ENCODE data around the gene TMEM185B. TPM values are rescaled to one million over a fixed set of nuclear protein-coding genes. Genes with fewer than 3 reads are reported as not detected.
A peak's percentile ranks its signal among the peaks of the same experiment; 100 is the strongest.
"Not testable (repeated sequence)": the region's sequence is repeated elsewhere in the genome, so short reads cannot be mapped to it uniquely, and the experiment has no call there.

Gene TMEM185B
- total RNA-seq, 2 donors from 2014 or later = 11.9 to 22.5 TPM

DNA sequence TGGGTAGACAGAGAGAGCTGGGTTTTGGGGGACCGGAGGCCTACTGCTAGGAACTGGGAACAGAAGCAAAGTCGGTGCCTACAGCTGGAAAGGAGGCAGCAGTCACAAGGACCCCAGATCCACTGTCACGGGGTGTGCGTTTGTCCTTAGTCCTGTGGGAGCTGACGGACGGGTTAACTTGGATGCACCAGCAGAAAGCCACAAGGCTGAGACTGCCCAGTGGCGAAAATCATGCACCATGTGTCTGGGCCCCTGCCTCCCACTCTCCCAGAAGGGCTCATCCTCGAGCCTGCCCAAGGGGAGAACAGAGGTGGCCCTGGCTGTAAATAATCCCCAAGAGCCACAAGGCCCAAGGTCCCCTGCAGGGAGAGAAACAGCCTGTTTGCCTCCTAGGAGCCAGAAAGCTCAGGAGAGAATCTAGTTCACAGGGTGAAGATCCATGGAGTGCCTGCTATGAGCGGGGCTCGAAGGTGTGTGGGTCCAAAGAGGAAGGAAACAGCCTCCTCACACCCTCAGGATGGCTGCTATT, 17.8 kb upstream of the TMEM185B start:
- H3K9me3 Mint-ChIP-seq = peaks cover 3 to 15% of the 10 kb centered on the region in 2 donors
- peak overlapping the region in 1 of 2 donors; percentile 90 for H3K27ac Mint-ChIP-seq
- no peak for ATAC-seq
- no peak for DNase-seq (ENCODE audit: low spot score in 2 of 2)
- peaks cover 0 to 12% of the 10 kb centered on the region in 2 donors for H3K36me3 Mint-ChIP-seq

DNA sequence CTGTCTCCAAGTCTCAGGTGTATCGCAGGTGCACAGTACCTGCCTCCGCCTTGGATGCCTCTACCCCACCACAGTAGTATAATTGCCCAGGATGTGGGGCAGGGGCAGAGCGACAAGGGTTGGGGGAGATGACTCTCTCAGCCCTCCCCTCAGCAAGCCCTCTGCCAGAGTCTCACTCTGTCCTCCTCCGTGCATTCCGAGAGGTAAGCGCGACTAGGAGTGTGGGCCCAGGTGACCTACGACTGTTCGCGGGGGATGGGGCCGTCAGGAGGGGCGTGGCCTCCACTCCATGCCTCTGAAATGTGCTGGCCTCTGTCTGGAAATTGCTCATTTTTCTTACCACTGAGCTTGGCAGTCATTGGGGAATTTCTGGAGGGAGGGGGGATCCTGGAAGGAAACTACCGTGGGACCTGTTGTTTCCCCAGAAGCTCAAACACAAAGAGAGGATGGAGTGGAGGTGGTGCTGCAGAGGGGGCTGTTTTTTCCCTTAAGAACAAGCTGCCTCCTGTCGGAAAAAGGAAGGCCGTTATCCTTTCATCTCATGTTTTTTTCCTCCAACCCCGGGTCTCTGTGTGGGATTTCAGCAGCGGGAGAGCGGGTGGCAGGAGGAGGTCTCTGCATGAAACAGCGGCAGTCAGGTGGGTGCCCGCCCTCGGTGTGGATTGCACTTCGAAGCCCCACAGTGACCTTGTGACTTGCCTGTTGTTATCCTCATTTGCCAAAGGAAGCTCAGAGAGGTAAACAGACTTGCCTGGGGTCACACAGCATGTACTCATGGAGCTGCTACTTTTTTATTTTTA, 16.5 kb upstream of the TMEM185B start:
- H3K36me3 Mint-ChIP-seq = peaks cover 0 to 19% of the 10 kb centered on the region in 2 donors
- H3K27ac Mint-ChIP-seq = peak overlapping the region in 1 of 2 donors; percentile 22
- H3K9me3 Mint-ChIP-seq = peaks cover 3 to 14% of the 10 kb centered on the region in 2 donors
- peak in 1 of 2 donors; percentile 24 for ATAC-seq
- no peak for DNase-seq (ENCODE audit: low spot score in 2 of 2)

DNA sequence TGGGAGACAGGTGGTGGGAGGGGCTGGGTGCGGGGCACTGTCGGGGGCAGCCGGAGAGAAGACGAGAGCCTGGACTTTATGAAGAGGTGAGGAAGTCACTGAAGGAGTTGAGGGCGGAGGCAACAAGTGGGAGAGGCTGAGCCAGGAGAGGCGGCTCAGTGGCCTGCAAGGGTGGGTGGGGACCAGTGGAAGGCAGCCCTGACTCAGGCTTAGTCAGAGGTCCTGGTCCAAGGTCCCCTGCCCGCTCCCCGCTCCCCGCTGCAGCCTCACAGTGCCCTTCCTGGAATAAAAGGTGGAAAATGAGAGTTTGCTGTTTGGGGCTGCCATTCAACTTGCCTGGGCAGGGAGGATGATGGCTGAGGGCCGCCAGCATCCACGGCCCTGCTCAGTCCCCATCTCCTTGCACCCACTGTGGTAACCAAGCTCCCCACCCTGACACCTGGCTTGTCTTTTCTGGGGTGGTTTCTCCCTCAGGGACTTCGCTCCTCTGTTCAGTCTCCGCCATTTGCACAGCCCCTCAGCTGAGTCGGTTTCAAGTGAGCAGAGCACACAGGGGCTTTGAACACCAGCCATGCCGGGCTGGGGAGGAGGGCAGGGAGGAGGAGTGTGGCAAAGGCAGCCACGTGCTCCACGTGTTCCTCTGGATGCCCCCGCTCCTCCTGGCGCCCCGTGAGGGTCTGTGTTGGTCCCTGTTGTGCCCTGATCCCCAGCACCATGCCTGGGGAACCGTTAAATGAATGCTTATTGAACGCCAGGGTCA, 15.7 kb upstream of the TMEM185B start:
- Mint-ChIP-seq H3K36me3 (peaks cover 0 to 23% of the 10 kb centered on the region in 2 donors), H3K9me3 (peaks cover 3 to 8% of the 10 kb centered on the region in 2 donors), H3K27ac (peak overlapping the region in 1 of 2 donors; percentile 72)
- ATAC-seq (no peak), DNase-seq (ENCODE audit: low spot score in 2 of 2) (no peak)

DNA sequence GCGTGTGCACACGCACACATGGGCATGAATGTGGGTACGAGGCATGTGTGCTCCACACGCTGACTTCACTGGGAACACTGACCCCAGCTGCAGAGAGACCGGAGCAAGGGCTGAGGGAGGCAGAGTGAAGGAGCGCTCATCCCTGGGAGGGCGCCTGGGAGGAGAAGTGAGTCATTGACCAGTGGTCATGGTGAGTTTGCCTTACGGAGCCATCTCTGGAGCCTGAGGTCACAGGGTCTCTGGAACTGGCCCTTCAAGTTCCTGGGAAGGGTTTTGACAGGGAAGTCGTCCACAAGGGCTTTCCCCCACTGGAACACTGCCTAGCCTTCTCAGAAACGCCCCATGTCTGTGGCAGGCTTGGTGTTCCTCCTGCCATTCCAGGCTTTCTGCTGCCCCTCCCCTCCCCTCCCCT, 14.3 kb upstream of the TMEM185B start:
- Mint-ChIP-seq H3K27ac (no peak overlapping the region), H3K36me3 (peaks cover 0 to 12% of the 10 kb centered on the region in 2 donors), H3K9me3 (no peaks in the 10 kb centered on the region)
- no peak for DNase-seq (ENCODE audit: low spot score in 2 of 2)
- ATAC-seq = no peak

DNA sequence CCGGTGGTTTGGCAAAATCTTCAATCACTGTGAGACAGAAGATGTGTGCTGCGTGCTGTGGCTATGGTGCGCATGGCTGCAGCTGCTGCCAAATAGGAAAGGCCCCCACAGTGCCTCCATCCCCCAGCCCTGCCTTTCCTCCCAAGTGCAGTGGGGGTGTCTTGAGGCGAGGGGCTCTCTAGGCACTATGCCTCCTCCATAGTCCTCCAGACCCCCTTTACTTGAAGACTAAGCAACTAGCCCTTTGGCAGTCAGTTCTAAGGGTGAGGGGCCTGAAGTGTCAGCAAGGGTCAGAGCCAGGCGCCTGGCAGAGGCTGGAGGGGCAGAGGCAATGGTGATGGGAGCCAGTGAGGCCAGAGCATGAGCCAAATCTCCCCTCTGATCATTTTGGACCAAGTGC, 13.6 kb upstream of the TMEM185B start:
- peaks cover 0 to 12% of the 10 kb centered on the region in 2 donors for H3K36me3 Mint-ChIP-seq
- DNase-seq (ENCODE audit: low spot score in 2 of 2) = no peak
- no peaks in the 10 kb centered on the region for H3K9me3 Mint-ChIP-seq
- H3K27ac Mint-ChIP-seq = no peak overlapping the region
- ATAC-seq = no peak

DNA sequence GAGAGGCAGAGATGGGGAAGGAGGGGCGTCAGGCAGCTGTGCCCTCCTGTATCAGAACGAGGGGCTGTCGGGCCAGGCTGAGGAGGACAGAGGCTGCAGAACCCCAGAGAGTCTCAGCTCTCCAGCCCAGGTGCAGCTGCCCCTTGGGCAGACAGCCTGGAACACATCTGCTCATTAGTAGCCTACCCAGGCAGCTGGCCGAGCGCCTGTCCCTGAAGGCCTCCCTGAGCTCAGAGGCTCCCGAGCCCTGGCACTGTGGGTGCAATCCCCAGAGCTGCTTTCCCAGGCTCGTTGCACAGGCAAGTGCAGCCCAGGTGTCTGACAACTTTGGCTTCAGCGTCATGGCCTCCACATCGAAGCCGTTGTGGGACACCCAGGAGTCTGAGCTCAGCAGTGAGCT, 13.1 kb upstream of the TMEM185B start:
- Mint-ChIP-seq H3K27ac (peak overlapping the region in 1 of 2 donors; percentile 49), H3K9me3 (no peaks in the 10 kb centered on the region), H3K36me3 (peaks cover 0 to 14% of the 10 kb centered on the region in 2 donors)
- ATAC-seq = no peak
- DNase-seq (ENCODE audit: low spot score in 2 of 2) = no peak

DNA sequence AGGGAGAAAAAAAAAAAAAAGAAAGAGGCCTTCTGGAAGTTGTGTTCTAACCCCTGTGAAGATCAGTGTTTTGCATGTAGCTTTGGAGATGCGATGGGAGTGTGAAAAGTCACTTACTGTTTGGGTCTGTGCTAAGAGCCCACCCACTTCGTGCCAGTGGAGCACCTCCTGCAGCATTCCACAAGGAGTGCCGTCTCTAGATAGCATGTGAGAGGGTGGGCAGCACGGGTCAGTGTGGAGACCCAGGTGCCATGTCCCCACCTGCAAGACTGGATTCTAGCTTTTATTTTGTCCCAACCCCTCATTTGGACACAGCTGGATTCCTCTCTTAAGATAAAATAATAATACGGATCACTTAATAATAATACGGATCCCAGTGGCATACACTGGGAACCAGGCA, 12.5 kb upstream of the TMEM185B start:
- no peak for ATAC-seq
- H3K9me3 Mint-ChIP-seq = no peaks in the 10 kb centered on the region
- no peak for DNase-seq (ENCODE audit: low spot score in 2 of 2)
- peaks cover 0 to 20% of the 10 kb centered on the region in 2 donors for H3K36me3 Mint-ChIP-seq
- H3K27ac Mint-ChIP-seq = peak overlapping the region in 1 of 2 donors; percentile 49

DNA sequence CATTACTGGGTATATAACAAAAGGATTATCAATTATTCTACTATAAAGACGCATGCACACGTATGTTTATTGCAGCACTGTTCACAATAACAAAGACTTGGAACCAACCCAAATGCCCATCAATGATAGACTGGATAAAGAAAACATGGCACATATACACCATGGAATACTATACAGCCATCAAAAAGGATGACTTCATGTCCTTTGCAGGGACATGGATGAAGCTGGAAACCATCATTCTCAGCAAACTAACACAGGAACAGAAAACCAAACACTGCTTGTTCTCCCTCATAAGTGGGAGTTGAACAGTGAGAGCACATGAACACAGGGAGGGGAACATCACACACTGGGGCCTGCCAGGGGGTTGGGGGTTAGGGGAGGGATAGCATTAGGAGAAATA, 12.0 kb upstream of the TMEM185B start:
- not testable (repeated sequence) for DNase-seq (ENCODE audit: low spot score in 2 of 2); H3K9me3 Mint-ChIP-seq; ATAC-seq; H3K27ac Mint-ChIP-seq
- H3K36me3 Mint-ChIP-seq = peaks cover 0 to 25% of the 10 kb centered on the region in 2 donors

DNA sequence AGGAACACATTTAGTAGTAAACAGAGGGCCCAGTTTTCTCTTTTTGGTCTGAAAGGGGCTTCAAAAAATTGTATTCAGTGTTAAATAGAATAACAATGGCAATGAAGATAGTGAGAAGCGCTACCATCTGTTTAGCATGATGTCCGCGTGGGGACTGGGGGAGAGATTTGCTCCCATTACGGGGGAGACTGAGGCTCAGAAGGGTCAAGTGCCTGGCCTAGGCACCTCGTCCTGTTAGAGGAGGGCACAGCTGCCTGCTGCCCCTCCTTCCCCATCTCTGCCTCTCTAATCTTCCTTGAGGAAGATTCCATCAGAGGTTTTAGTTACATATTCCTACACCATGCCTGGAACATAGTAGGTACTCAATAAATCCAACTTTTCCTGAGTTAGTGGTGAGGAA, 10.1 kb upstream of the TMEM185B start:
- ATAC-seq (no peak), DNase-seq (ENCODE audit: low spot score in 2 of 2) (no peak)
- H3K36me3 Mint-ChIP-seq = peaks cover 0 to 29% of the 10 kb centered on the region in 2 donors
- no peaks in the 10 kb centered on the region for H3K9me3 Mint-ChIP-seq
- H3K27ac Mint-ChIP-seq = peak overlapping the region; percentile 99

DNA sequence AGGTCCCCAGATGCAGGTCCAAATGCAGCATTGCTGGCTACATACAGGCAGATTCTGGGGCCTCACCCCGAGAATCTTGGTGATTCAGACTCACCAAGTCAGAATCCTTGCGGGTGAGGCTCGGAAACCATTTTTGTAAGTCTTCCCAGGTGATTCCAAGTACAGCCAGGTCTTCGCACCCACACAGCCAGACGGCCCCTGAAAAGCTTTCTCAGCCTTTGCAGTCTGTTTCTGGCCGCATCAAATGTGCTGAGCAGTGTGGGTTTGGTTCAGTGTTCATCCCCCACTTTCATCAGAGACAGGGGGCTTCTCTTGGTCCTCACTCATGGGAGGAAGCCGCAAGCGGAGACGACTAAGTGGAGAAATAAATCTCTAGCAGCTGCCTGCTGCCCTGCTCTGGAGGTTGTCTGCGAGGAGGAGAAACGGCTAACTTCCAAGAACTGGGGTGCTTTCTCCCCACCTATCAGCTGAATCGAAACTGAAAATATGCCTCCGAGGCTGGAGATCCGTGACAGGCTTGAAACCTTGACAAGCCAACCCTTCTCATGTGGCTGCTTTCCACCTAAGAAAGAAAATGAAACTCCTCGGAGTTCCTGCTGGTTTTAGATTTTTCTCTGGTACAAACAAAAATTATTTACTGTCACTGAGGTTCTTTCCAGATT, 8.9 kb upstream of the TMEM185B start:
- DNase-seq (ENCODE audit: low spot score in 2 of 2) (peak; percentile 72 to 76), ATAC-seq (peak; percentile 86 to 89)
- H3K9me3 Mint-ChIP-seq = no peaks in the 10 kb centered on the region
- peak overlapping the region; percentile 99 for H3K27ac Mint-ChIP-seq
- peaks cover 0 to 29% of the 10 kb centered on the region in 2 donors for H3K36me3 Mint-ChIP-seq

DNA sequence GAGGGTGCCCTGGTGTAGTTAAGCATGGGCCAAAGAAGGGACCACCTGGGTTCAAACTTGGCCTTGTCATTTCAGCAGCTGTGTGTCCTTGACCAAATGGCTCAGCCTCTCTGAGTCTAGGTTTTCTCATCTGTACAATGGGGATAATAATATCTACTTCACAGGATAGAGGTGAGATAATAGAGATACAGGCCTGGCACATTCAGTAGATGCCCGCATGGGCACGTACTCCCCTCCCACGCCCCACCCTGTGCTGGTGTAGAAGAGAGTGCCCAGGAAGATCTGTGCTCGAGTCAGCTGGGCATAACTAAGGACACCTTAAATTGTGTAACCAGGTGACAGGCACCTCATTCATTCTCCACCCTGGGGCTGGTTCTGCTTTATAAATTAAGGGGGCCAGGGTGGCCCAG, 8.4 kb upstream of the TMEM185B start:
- Mint-ChIP-seq H3K36me3 (peaks cover 0 to 29% of the 10 kb centered on the region in 2 donors), H3K27ac (peak overlapping the region; percentile 99), H3K9me3 (no peaks in the 10 kb centered on the region)
- no peak for DNase-seq (ENCODE audit: low spot score in 2 of 2)
- ATAC-seq = peak; percentile 23 to 25

DNA sequence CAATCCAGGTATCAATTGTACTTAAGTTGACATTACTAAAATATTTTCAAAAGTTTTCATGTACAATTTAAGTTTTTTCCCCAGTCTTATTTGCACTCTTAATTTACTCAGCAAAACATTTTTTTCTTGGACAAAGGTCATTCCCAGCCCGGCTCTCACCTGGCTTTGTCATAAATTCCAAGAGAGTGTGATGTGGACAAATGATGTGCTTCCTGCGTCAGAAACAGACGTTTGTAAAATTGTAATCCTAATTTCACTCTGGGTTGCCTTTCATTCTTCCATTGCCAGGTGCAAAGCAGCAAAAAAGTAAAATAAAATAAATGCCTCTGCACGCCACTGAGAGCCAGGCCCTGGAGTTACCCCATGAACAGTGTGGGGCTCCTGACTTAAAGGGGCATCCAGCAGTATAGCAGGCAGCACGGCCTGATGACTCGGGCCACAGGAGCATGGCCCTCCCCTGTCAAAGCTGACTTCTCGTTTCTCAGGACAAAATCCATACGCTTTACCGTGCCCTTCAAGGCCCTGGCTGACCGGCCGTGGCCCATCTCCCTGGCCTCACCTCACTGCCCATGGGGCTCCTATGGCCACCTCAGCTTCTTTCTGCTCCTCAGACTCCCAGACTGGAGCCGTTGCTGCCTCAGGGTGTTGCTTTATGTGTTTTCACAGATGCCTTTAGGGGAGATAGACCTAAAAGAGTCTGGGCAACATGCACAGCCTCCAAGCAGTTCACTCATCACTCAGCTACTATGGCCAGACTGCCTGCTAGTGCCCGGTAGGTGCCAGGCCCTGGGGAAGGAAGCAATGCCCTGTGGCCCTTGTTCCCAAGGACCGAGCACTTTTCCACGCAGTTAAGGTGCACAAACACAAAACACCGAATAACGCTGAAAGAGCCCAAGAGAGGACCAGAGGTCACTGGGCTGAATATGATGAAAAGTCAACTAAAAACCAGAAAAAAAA, 7.6 kb upstream of the TMEM185B start:
- H3K36me3 Mint-ChIP-seq = peaks cover 0 to 29% of the 10 kb centered on the region in 2 donors
- ATAC-seq = no peak
- no peak for DNase-seq (ENCODE audit: low spot score in 2 of 2)
- peak overlapping the region; percentile 99 for H3K27ac Mint-ChIP-seq
- H3K9me3 Mint-ChIP-seq = no peaks in the 10 kb centered on the region

DNA sequence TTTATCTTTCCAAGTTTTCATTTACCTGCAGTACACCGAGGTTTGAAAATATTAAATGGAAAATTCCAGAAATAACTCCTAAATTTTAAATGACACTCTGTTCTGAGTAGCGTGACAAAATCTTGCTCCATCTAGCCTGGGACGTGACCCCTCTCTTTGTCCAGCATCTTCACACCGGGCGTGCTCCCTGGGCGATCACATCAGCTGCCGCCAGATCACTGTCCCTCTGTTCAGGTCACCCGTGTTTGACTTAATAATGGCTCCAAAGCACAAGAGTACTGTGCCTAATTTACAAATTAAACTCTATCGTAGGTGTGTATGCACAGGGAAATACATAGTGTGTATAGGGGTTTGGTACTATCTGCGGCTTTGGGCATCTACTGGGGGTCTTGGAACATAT, 6.1 kb upstream of the TMEM185B start:
- Mint-ChIP-seq H3K27ac (no peak overlapping the region), H3K9me3 (no peaks in the 10 kb centered on the region), H3K36me3 (peaks cover under 1 to 18% of the 10 kb centered on the region in 2 donors)
- DNase-seq (ENCODE audit: low spot score in 2 of 2) (no peak), ATAC-seq (no peak)

DNA sequence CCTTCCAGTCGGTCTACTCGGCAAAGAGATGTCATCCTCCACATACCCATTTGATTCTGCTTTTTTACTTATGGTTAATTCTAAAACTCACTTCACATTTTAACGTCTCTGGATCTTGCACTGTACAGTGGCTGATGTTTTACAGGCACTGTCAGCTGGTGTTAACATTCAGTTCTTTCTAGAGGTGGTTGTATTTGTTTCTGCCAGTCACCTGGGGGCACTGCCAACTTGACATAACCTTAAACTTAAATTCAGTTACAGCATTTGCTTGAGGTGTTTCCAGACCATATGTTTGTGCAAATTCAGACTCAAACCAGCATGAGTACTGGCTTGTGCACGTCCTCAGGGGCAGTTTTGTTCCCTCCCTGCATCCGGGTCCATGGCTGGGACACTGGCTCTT, 5.3 kb upstream of the TMEM185B start:
- no peaks in the 10 kb centered on the region for H3K9me3 Mint-ChIP-seq
- DNase-seq (ENCODE audit: low spot score in 2 of 2) = no peak
- H3K36me3 Mint-ChIP-seq = peaks cover 5 to 17% of the 10 kb centered on the region in 2 donors

DNA sequence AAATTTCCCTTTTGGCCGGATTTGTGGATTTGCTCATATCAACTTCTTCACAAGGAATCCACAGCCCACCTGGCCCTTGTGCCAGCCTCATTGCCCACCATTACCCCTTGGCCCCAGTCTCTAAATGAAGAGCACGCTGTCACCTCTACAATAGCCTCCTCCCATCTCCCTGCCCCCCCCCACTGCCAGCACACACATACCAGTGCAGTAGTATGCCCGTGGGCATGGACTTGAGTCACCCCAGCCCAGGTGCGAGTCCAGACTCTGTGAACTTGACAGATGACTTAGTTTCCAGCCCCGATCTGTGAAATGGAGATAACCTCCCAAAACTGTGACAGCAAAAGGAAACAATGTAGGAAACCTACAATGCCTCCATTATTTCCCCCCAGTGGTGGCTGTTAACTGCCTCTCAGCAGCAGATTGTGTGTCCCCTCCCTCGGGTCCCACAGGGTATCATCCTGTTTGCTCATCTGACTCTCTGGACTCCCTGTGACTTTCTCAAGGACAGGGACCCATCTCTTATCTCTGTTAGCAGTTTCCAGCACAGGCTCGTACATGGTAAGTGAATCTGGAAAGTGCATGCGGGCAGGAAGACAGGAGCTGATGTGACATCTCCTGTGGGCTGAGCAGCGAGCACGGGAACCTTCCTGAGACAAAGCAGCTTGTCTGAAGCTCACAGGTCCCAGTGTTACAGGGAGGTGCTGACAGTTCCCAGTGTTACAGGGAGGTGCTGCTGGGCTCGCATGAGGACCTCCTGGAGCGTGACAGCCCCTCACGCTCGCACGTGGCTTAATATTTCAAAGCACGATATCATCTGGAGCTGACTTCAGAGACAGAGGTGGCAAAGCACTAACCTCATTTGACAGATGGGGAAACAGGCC, 4.2 kb upstream of the TMEM185B start:
- peak in 1 of 2 donors; percentile 13 for ATAC-seq
- Mint-ChIP-seq H3K27ac (peak overlapping the region; percentile 50 to 86), H3K9me3 (peaks cover 0 to 2% of the 10 kb centered on the region in 2 donors), H3K36me3 (peaks cover 9 to 21% of the 10 kb centered on the region in 2 donors)
- no peak for DNase-seq (ENCODE audit: low spot score in 2 of 2)

More for the DNA sequence above, 5.3 kb upstream of the TMEM185B start:
- H3K27ac Mint-ChIP-seq = no peak overlapping the region
- no peak for ATAC-seq
